Upper lobe of left lung (tissue), 6 donors: ENCODE data around the gene ANKRD40. TPM values are rescaled to one million over a fixed set of nuclear protein-coding genes. Genes with fewer than 3 reads are reported as not detected.

ENCODE experiments used
- ATAC-seq, 2 donors: fragments of 200-7000 bp; cut with Tn5 transposase; one replicate each; pipeline ENCODE4 v1.9.1; 2022; ENCODE audit warnings: mild to moderate bottlenecking in 2 of 2, moderate library complexity in 2 of 2; ENCODE audit not compliant: low FRiP score in 2 of 2
- DNase-seq, 2 donors: peaks; one replicate each; pipeline ENCODE4 v3.0.0-alpha.2; 2019 to 2020
- H3K27ac ChIP-seq, 4 donors: fragments of 200-600 bp; sonication (generic); one replicate each; pipeline ENCODE4 v1.5.1; 2016 to 2019
- H3K27me3 ChIP-seq, 4 donors: fragments of 200-600 bp; sonication (generic); one replicate each; pipeline ENCODE4 v1.5.1; 2017 to 2019
- H3K36me3 ChIP-seq, 4 donors: fragments of 200-600 bp; sonication (generic); one replicate each; pipeline ENCODE4 v1.5.1; 2016 to 2019
- H3K4me1 ChIP-seq, 4 donors: fragments of 200-600 bp; sonication (generic); one replicate each; pipeline ENCODE4 v1.5.1; 2018 to 2019
- H3K4me3 ChIP-seq, 4 donors: fragments of 200-600 bp; sonication (generic); one replicate each; pipeline ENCODE4 v1.5.1; 2017 to 2019; ENCODE audit warnings: mild to moderate bottlenecking in 2 of 4, moderate library complexity in 1 of 4
- H3K9me3 ChIP-seq, 4 donors: fragments of 200-600 bp; sonication (generic); one replicate each; pipeline ENCODE4 v1.5.1; 2018 to 2019
- CTCF ChIP-seq, 6 experiments: fragments of 450-650 bp in 4 of 6; fragments of 200-600 bp in 2 of 6; sonication (generic) in 2 of 6; IDR thresholded peaks; one replicate each; pipeline ENCODE4 v1.5.1; 2016 to 2019; ENCODE audit warnings: antibody characterized with exemption in 6 of 6
- EP300 ChIP-seq, 4 donors: sonication (generic); formaldehyde crosslinking; IDR thresholded peaks; one replicate each; pipeline ENCODE4 v1.5.1; 2017; ENCODE audit warnings: antibody characterized with exemption in 4 of 4, control low read depth in 2 of 4
- POLR2A ChIP-seq, 4 donors: fragments of 450-650 bp; IDR thresholded peaks; one replicate each; pipeline ENCODE4 v1.5.1; 2016 to 2017; ENCODE audit warnings: antibody characterized with exemption in 4 of 4, mild to moderate bottlenecking in 2 of 4
- POLR2AphosphoS5 ChIP-seq, 2 donors: sonication (generic); formaldehyde crosslinking; IDR thresholded peaks; one replicate each; pipeline ENCODE4 v1.5.1; 2017; ENCODE audit warnings: antibody characterized with exemption in 2 of 2
- WGBS, 2 donors: methylation state at CpG; one replicate each; pipeline ENCODE4 v1.1.5; 2017 to 2018; 5-methylcytosine and 5-hydroxymethylcytosine counted together
- total RNA-seq, 6 donors: library from RNA; depleted of rRNA in 4 of 6; stranded (reverse); fragments of >200 nt in 4 of 6; gene quantifications; one replicate each; pipeline versions ENCODE4 v1.1.0 to v1.2.1, GENCODE V29; 2016 to 2021
- donor health status: DM: no; HTN: no; CAD: no; lungs with moderate emphysema.
- donor health status: DM: no; HTN: yes; CAD: no; lungs with severe emphysema.

Gene ANKRD40
- total RNA-seq, 6 donors from 2014 or later = 27.9 to 52.9 (median 43.7) TPM

- Histone ChIP-seq H3K9me3 (no peaks in the 10 kb centered on the region), H3K4me1 (peaks cover 0 to 13% (median 2%) of the 10 kb centered on the region in 4 donors), H3K4me3 (no peak overlapping the region), H3K27me3 (no peaks in the 10 kb centered on the region), H3K27ac (no peak overlapping the region), H3K36me3 (no peaks in the 10 kb centered on the region)
- DNase-seq (no peak), ATAC-seq (no peak)
- WGBS, 2 donors = 96% methylated on average over 10 to 14 of the region's 14 CpGs
- no peak for TF ChIP-seq POLR2AphosphoS5 (IDR thresholded peaks at IDR 0.05)
- no peak for TF ChIP-seq EP300 (IDR thresholded peaks at IDR 0.05)
- TF ChIP-seq POLR2A (IDR thresholded peaks at IDR 0.05) = no peak
- TF ChIP-seq CTCF (IDR thresholded peaks at IDR 0.05) = no peak
Observed at GRCh38 chr17:50667259-50668024, 40.3 kb downstream of the ANKRD40 start.

- WGBS, 2 donors = 93 to 96% methylated on average over 8 of the region's 8 CpGs
- Histone ChIP-seq H3K27me3 (no peaks in the 10 kb centered on the region), H3K4me1 (peaks cover 10 to 23% (median 13%) of the 10 kb centered on the region in 4 donors), H3K27ac (no peak overlapping the region), H3K4me3 (no peak overlapping the region), H3K36me3 (no peaks in the 10 kb centered on the region), H3K9me3 (no peaks in the 10 kb centered on the region)
- no peak for ATAC-seq
- DNase-seq = no peak
- TF ChIP-seq POLR2A (IDR thresholded peaks at IDR 0.05) = no peak
- no peak for TF ChIP-seq EP300 (IDR thresholded peaks at IDR 0.05)
- TF ChIP-seq POLR2AphosphoS5 (IDR thresholded peaks at IDR 0.05) = no peak
- no peak for TF ChIP-seq CTCF (IDR thresholded peaks at IDR 0.05)
Observed at GRCh38 chr17:50666316-50666715, 41.4 kb downstream of the ANKRD40 start.

GRCh38 chr17:50665838-50666237 is 41.9 kb downstream of the ANKRD40 start:
- DNase-seq = no peak
- Histone ChIP-seq H3K4me1 (peaks cover 14 to 23% (median 16%) of the 10 kb centered on the region in 4 donors), H3K27ac (no peak overlapping the region), H3K36me3 (no peaks in the 10 kb centered on the region), H3K4me3 (no peak overlapping the region), H3K9me3 (no peaks in the 10 kb centered on the region), H3K27me3 (no peaks in the 10 kb centered on the region)
- 83 to 89% methylated on average over 5 of the region's 5 CpGs for WGBS, 2 donors
- TF ChIP-seq EP300 (IDR thresholded peaks at IDR 0.05) (no peak), POLR2A (IDR thresholded peaks at IDR 0.05) (no peak), CTCF (IDR thresholded peaks at IDR 0.05) (no peak), POLR2AphosphoS5 (IDR thresholded peaks at IDR 0.05) (no peak)
- no peak for ATAC-seq

GRCh38 chr17:50664788-50665458 is 42.8 kb downstream of the ANKRD40 start:
- Histone ChIP-seq H3K4me3 (no peak overlapping the region), H3K9me3 (no peaks in the 10 kb centered on the region), H3K4me1 (peaks cover 24 to 28% (median 25%) of the 10 kb centered on the region in 4 donors), H3K27me3 (no peaks in the 10 kb centered on the region), H3K36me3 (no peaks in the 10 kb centered on the region), H3K27ac (no peak overlapping the region)
- no peak for ATAC-seq
- TF ChIP-seq EP300 (IDR thresholded peaks at IDR 0.05) = no peak
- no peak for TF ChIP-seq CTCF (IDR thresholded peaks at IDR 0.05)
- TF ChIP-seq POLR2AphosphoS5 (IDR thresholded peaks at IDR 0.05) = no peak
- TF ChIP-seq POLR2A (IDR thresholded peaks at IDR 0.05) = no peak
- DNase-seq = no peak
- WGBS, 2 donors = 88 to 93% methylated on average over 12 of the region's 12 CpGs
